Measurements from ENCODE around the gene ARHGAP45.

Gene ARHGAP45

GRCh38 chr19:1040476-1041271 is 26.3 kb upstream of the ARHGAP45 start:
- peak; percentile 63 for DNase-seq

DNA sequence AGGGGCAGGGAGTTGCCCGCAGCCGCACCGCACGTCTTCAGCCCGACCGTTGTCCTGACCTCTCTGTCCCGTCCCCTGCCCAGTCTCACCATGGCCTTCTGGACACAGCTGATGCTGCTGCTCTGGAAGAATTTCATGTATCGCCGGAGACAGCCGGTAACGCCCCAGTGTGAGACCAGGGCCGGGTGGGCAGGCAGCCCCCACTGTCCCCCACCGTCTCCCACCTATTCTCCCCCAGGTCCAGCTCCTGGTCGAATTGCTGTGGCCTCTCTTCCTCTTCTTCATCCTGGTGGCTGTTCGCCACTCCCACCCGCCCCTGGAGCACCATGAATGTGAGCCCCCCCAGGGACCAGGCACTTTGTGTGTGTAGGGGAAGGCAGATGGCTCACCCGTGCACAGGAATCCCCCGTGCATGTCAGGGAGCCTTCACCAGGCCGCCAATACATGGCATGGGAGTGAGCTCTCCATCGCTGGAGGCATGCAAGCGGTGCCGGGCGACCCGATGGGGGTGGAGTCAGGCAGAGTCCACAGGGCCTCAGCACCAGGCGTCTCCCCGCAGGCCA is 25.6 kb upstream of the ARHGAP45 start:
- DNase-seq = no peak

- DNase-seq = no peak
Observed at GRCh38 chr19:1041835-1042685, 24.9 kb upstream of the ARHGAP45 start.

DNA sequence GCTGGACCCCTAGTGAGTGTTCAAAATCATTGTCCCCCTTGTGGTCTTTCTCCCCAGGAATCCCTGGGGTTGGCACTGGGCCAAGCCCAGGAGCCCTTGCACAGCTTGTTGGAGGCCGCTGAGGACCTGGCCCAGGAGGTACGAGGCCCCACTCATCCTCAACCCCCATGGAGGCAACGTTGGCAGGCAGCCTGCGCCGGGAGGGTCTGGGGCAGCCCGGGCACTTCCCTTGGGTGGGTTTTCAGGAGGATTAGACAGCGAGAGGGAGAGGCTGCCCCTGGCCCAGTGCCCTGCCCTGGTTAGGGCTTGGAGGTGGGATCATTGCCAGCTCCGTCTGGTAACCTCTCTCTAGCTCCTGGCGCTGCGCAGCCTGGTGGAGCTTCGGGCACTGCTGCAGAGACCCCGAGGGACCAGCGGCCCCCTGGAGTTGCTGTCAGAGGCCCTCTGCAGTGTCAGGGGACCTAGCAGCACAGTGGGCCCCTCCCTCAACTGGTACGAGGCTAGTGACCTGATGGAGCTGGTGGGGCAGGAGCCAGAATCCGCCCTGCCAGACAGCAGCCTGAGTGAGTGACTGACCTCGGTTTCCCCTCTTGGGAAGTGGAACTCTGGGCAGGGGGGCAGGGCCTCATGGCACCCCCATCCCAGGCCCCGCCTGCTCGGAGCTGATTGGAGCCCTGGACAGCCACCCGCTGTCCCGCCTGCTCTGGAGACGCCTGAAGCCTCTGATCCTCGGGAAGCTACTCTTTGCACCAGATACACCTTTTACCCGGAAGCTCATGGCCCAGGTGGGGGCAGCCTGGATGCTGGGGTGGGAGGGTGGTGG is 24.1 kb upstream of the ARHGAP45 start:
- DNase-seq = peak; percentile 56

GRCh38 chr19:1045247-1045603 is 21.7 kb upstream of the ARHGAP45 start:
- DNase-seq = no peak

- no peak for DNase-seq
Observed at GRCh38 chr19:1046117-1046626, 20.8 kb upstream of the ARHGAP45 start.

GRCh38 chr19:1046836-1047695 is 19.9 kb upstream of the ARHGAP45 start:
- no peak for DNase-seq

DNA sequence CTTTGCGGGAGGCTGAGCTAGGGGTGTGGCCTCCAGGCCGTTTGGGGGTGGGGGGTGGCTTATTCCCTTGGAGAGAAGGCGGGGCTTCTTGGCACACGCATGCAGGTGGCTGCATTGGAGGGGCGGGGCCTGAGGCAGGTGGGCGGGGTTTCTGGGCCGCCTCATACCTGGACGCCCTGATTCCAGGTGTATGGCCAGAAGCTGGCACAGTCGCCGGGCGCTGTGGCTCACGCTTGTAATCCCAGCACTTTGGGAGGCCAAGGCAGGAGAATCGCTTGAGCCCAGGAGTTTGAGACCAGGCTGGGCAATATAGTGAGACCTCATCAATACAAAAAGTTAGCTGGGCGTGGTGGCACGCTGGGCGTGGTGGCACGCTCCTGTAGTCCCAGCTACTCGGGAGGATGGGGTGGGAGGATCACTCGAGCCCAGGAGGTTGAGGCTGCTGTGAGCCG is 19.2 kb upstream of the ARHGAP45 start:
- DNase-seq = no peak

DNA sequence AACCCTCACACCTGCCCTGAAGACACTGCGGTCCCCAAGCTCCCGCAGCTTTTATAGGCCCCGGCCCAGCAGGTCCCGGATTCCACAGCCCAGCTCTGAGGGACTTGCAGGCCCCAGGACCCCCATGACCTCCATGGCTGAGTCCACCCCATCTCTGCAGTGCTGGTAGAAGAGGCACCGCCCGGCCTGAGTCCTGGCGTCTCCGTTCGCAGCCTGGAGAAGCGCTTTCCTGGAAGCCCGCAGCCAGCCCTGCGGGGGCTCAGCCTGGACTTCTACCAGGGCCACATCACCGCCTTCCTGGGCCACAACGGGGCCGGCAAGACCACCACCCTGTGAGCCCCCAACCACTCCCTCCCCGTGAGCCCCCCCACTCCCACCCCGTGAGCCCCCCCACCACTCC is 17.9 kb upstream of the ARHGAP45 start:
- DNase-seq = no peak

GRCh38 chr19:1049800-1050199 is 17.2 kb upstream of the ARHGAP45 start:
- DNase-seq = no peak

- no peak for DNase-seq
Observed at GRCh38 chr19:1050989-1051788, 15.8 kb upstream of the ARHGAP45 start.

DNA sequence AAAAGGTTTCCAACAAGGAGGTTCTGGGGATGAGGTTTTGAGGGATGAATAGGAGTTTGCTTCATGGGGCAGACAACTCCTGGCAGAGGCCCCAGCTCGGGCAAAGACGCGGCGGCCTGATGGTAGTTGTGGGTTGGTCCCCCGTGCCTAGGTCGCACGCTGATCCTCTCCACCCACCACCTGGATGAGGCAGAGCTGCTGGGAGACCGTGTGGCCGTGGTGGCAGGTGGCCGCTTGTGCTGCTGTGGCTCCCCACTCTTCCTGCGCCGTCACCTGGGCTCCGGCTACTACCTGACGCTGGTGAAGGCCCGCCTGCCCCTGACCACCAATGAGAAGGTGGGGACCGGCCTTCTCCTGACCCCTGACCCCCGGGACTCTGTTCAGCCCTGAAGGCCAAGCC is 15.2 kb upstream of the ARHGAP45 start:
- DNase-seq = no peak

DNA sequence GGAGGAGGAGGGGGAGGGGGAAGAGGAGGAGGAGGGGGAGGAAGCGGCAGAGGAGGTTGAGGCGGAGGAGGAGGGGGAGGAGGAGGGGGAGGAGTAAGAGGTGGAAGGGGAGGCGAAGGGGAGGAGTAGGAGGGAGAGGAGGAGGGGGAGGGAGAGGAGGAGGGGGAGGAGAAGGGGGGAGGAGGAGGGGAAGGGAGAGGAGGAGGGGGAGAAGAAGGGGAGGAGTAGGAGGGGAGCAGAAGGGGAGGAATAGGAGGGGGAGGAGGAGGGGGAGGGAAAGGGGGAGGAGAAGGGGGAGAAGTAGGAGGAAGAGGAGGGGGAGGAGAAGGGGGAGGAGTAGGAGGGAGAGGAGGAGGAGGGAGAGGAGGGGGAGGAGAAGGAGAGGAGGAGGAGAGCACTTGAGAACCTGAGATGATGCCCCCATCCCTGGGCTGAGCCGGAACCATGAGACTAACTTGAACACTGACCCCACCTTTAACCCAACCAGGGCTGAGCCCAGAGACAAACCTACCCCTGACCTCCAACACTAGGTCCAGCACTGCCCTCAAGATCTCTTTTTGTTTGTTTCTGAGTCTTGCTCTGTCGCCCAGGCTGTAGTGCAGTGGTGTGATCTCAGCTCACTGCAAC is 14.5 kb upstream of the ARHGAP45 start:
- no peak for DNase-seq

DNA sequence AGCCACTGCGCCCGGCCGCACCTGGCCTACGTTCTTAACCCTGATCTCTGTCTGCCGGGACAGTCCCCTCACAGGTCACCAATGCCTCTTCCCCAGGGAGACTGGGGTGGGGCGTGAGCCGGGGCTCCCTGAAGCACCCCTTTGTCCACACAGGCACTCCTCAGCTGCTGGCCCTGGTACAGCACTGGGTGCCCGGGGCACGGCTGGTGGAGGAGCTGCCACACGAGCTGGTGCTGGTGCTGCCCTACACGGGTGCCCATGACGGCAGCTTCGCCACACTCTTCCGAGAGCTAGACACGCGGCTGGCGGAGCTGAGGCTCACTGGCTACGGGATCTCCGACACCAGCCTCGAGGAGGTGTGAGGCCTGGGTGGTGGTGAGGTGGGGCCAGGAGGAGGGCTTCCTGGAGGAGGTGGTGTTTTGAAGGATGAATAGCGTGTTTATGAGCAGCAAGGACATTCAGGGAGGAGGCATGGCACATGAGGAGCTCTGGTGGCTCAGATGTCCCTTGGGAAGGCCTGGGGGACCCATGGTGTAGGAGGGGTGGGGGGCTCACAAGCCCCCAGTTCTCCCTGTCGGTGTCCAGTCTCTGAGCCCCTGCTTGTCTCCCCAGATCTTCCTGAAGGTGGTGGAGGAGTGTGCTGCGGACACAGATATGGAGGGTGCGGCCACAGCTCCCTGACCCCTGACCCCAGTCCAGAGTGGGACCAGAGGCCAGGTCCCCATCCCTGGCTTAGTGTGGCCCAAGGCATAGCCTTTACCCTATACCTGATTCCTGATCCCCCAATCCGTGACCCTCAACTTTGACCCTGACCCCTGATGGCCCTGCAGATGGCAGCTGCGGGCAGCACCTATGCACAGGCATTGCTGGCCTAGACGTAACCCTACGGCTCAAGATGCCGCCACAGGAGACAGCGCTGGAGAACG is 13.5 kb upstream of the ARHGAP45 start:
- no peak for DNase-seq

DNA sequence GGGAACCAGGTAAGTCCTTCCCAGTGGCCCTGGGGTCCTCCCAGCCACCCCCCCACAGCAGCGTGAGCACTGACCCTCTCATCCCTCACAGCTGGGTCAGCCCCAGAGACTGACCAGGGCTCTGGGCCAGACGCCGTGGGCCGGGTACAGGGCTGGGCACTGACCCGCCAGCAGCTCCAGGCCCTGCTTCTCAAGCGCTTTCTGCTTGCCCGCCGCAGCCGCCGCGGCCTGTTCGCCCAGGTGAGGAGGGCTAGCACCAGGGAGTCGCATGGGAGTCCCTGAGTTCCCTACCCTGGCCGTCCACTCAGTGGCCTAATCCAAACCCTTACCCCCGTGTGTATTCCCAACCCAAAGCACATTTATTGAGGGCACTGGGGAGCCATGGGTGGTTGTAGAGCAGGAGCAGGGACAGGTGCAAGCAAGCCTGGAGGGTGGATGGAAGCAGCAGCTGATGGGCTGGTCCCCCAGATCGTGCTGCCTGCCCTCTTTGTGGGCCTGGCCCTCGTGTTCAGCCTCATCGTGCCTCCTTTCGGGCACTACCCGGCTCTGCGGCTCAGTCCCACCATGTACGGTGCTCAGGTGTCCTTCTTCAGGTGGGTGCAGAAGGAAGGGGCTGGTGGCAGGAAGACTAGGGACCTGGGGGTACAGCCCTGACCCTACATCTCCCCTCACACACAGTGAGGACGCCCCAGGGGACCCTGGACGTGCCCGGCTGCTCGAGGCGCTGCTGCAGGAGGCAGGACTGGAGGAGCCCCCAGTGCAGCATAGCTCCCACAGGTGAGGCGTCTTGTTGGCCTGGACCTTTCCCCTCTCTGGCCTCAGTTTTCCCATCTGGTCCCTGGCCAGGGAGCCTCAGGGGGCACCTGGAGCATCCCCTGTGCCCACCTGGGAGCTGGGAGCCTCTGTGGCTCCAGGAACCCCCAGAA is 12.6 kb upstream of the ARHGAP45 start:
- DNase-seq = no peak

DNA sequence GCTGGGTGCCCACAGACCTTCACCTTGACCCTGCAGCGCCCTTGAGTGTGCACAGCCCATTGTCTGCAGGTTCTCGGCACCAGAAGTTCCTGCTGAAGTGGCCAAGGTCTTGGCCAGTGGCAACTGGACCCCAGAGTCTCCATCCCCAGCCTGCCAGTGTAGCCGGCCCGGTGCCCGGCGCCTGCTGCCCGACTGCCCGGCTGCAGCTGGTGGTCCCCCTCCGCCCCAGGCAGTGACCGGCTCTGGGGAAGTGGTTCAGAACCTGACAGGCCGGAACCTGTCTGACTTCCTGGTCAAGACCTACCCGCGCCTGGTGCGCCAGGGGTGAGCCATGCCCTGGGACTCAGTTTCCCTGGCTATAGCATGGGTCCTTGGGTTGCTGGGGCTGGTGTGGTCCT is 11.9 kb upstream of the ARHGAP45 start:
- no peak for DNase-seq

DNA sequence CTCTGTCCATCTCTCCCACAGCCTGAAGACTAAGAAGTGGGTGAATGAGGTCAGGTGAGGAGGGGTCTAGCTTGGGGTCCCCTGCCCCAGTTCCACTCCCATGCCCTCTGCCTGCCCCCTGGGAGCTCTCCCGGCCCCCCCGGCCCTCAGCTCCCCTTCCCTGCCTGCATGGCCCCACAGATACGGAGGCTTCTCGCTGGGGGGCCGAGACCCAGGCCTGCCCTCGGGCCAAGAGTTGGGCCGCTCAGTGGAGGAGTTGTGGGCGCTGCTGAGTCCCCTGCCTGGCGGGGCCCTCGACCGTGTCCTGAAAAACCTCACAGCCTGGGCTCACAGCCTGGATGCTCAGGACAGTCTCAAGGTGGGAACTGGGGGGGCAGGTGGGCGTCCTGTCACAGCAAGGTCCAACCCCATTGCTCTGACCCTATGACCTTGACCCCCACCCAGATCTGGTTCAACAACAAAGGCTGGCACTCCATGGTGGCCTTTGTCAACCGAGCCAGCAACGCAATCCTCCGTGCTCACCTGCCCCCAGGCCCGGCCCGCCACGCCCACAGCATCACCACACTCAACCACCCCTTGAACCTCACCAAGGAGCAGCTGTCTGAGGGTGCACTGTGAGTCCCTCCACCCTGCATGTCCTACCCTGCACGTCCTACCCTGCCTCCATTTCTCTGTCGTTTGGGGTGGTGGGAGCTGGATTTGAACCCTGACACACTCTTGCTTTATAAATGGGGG is 10.9 kb upstream of the ARHGAP45 start:
- no peak for DNase-seq
